Activated naive CD4-positive, alpha-beta T cell treated with anti-CD3 and anti-CD28 coated beads for 36 hours (primary cell): ENCODE results near the gene C14orf132. TPM values are rescaled to one million over a fixed set of nuclear protein-coding genes. Genes with fewer than 3 reads are reported as not detected.

ENCODE experiments used
- CTCF ChIA-PET: fragments of 350-600 bp; sonication (Branson Sonifier 250); formaldehyde crosslinking; loops from one replicate; lab custom pipeline; 2021; ENCODE audit warnings: antibody characterized with exemption; lab: Charles Lee
- DNase-seq: peaks from one replicate; pipeline ENCODE4 v3.0.0-alpha.2; 2020
- H3K27ac Mint-ChIP-seq: one replicate; pipeline ENCODE4 v1.8.0; 2021; ENCODE audit warnings: mild to moderate bottlenecking, mixed read lengths
- H3K27me3 Mint-ChIP-seq: one replicate; pipeline ENCODE4 v1.8.0; 2021; ENCODE audit warnings: low read depth, mixed read lengths
- H3K36me3 Mint-ChIP-seq: one replicate; pipeline ENCODE4 v1.8.0; 2021; ENCODE audit warnings: low read depth, mixed read lengths
- H3K4me1 Mint-ChIP-seq: one replicate; pipeline ENCODE4 v1.8.0; 2021; ENCODE audit warnings: low read depth, mixed read lengths
- H3K4me3 Mint-ChIP-seq: one replicate; pipeline ENCODE4 v1.8.0; 2021; ENCODE audit warnings: mild to moderate bottlenecking, moderate library complexity, mixed read lengths
- H3K9me3 Mint-ChIP-seq: one replicate; pipeline ENCODE4 v1.8.0; 2021; ENCODE audit warnings: mixed read lengths
- intact Hi-C: fragments of 100-400 bp; cut with micrococcal nuclease; formaldehyde crosslinking; loops from one replicate; pipeline ENCODE4 v1.15.1; 2023
- total RNA-seq, 2 experiments: library from RNA; stranded (reverse); gene quantifications; one replicate each; pipeline ENCODE4 v1.2.3, GENCODE V29; 2021

Gene C14orf132
- total RNA-seq, 2 experiments from 2014 or later: 3.2 to 4.9 TPM

- Mint-ChIP-seq H3K4me1 (peaks cover 68% of the 10 kb centered on the region), H3K4me3 (no peak overlapping the region), H3K9me3 (no peaks in the 10 kb centered on the region), H3K36me3 (no peaks in the 10 kb centered on the region), H3K27ac (no peak overlapping the region), H3K27me3 (no peaks in the 10 kb centered on the region)
- CTCF ChIA-PET: interaction anchor here (1.1 to 1.3 kb wide), 2 partner anchors 10 to 121 kb away, joined by 4 read pairs; no protein-coding TSS in a partner anchor
- DNase-seq: no peak
- intact Hi-C loops: loop anchor here (10.0 kb wide), 1 partner anchor 274 kb away; the partner anchor contains the start of gene AK7
Observed at GRCh38 chr14:96120941-96121340, 81.8 kb downstream of the C14orf132 start.

GRCh38 chr14:96121660-96122395 is 82.7 kb downstream of the C14orf132 start:
- Mint-ChIP-seq H3K27ac (no peak overlapping the region), H3K27me3 (no peaks in the 10 kb centered on the region), H3K4me1 (peaks cover 71% of the 10 kb centered on the region), H3K9me3 (no peaks in the 10 kb centered on the region), H3K36me3 (no peaks in the 10 kb centered on the region), H3K4me3 (no peak overlapping the region)
- CTCF ChIA-PET: no interaction called here
- intact Hi-C loops: loop anchor here (10.0 kb wide), 1 partner anchor 273 kb away; the partner anchor contains the start of gene AK7
- no peak for DNase-seq

- Mint-ChIP-seq H3K27me3 (no peaks in the 10 kb centered on the region), H3K36me3 (no peaks in the 10 kb centered on the region), H3K27ac (no peak overlapping the region), H3K4me3 (no peak overlapping the region), H3K4me1 (peaks cover 67% of the 10 kb centered on the region), H3K9me3 (no peaks in the 10 kb centered on the region)
- CTCF ChIA-PET: no interaction called here
- DNase-seq: no peak
- intact Hi-C loops: loop anchor here (10.0 kb wide), 1 partner anchor 272 kb away; the partner anchor contains the start of gene AK7
Observed at GRCh38 chr14:96122496-96122895, 83.3 kb downstream of the C14orf132 start.

GRCh38 chr14:96125536-96125935 is 86.4 kb downstream of the C14orf132 start:
- no peak overlapping the region for H3K4me3 Mint-ChIP-seq
- no peak overlapping the region for H3K27ac Mint-ChIP-seq
- H3K36me3 Mint-ChIP-seq: no peaks in the 10 kb centered on the region
- intact Hi-C loops: loop anchor here (10.0 kb wide), 1 partner anchor 269 kb away; the partner anchor contains the start of gene AK7
- DNase-seq: no peak
- no peaks in the 10 kb centered on the region for H3K9me3 Mint-ChIP-seq
- no peaks in the 10 kb centered on the region for H3K27me3 Mint-ChIP-seq
- CTCF ChIA-PET: interaction anchor here (0.7 kb wide), 1 partner anchor 24 kb away, joined by 3 read pairs; no protein-coding TSS in a partner anchor
- H3K4me1 Mint-ChIP-seq: peaks cover 41% of the 10 kb centered on the region

GRCh38 chr14:96126339-96126782 is 87.2 kb downstream of the C14orf132 start:
- intact Hi-C loops: loop anchor here (2.0 to 10.0 kb wide), 2 partner anchors 72 to 268 kb away; partner anchors contain the start of gene AK7
- CTCF ChIA-PET: interaction anchor here (0.7 to 1.9 kb wide), 2 partner anchors 25 to 294 kb away, joined by 3 to 9 read pairs; no protein-coding TSS in a partner anchor
- H3K27ac Mint-ChIP-seq: peak overlapping the region; percentile 89

GRCh38 chr14:96126783-96127271 is 87.7 kb downstream of the C14orf132 start:
- no peaks in the 10 kb centered on the region for H3K9me3 Mint-ChIP-seq
- H3K27ac Mint-ChIP-seq: peak overlapping the region; percentile 89
- H3K36me3 Mint-ChIP-seq: no peaks in the 10 kb centered on the region
- no peaks in the 10 kb centered on the region for H3K27me3 Mint-ChIP-seq
- DNase-seq: no peak
- H3K4me1 Mint-ChIP-seq: peaks cover 41% of the 10 kb centered on the region
- intact Hi-C loops: loop anchor here (2.0 to 10.0 kb wide), 2 partner anchors 72 to 268 kb away; partner anchors contain the start of gene AK7
- CTCF ChIA-PET: interaction anchor here (0.6 to 1.9 kb wide), 3 partner anchors 25 to 212 kb away, joined by 3 to 9 read pairs (median 3); no protein-coding TSS in a partner anchor
- H3K4me3 Mint-ChIP-seq: peak overlapping the region; percentile 44

More at GRCh38 chr14:96126339-96126782, 87.2 kb downstream of the C14orf132 start:
- Mint-ChIP-seq H3K9me3 (no peaks in the 10 kb centered on the region), H3K27me3 (no peaks in the 10 kb centered on the region), H3K36me3 (no peaks in the 10 kb centered on the region), H3K4me3 (peak overlapping the region; percentile 44), H3K4me1 (peaks cover 41% of the 10 kb centered on the region)
- DNase-seq: peak; percentile 73

- H3K4me1 Mint-ChIP-seq: peaks cover 29% of the 10 kb centered on the region
- H3K4me3 Mint-ChIP-seq: no peak overlapping the region
- H3K9me3 Mint-ChIP-seq: no peaks in the 10 kb centered on the region
- CTCF ChIA-PET: no interaction called here
- no peaks in the 10 kb centered on the region for H3K27me3 Mint-ChIP-seq
- no peaks in the 10 kb centered on the region for H3K36me3 Mint-ChIP-seq
- H3K27ac Mint-ChIP-seq: no peak overlapping the region
- DNase-seq: no peak
- intact Hi-C loops: loop anchor here (10.0 kb wide), 1 partner anchor 266 kb away; the partner anchor contains the start of gene AK7
Observed at GRCh38 chr14:96129128-96129736, 90.1 kb downstream of the C14orf132 start.

- intact Hi-C loops: no loop called here
- no peak for DNase-seq
- Mint-ChIP-seq H3K36me3 (no peaks in the 10 kb centered on the region), H3K4me1 (peaks cover 20% of the 10 kb centered on the region), H3K27ac (no peak overlapping the region), H3K4me3 (no peak overlapping the region), H3K9me3 (no peaks in the 10 kb centered on the region), H3K27me3 (no peaks in the 10 kb centered on the region)
- CTCF ChIA-PET: no interaction called here
Observed at GRCh38 chr14:96130391-96130790, 91.2 kb downstream of the C14orf132 start.

GRCh38 chr14:96130854-96131253 is 91.7 kb downstream of the C14orf132 start:
- H3K4me3 Mint-ChIP-seq: no peak overlapping the region
- no peaks in the 10 kb centered on the region for H3K9me3 Mint-ChIP-seq
- DNase-seq: no peak
- intact Hi-C loops: no loop called here
- no peaks in the 10 kb centered on the region for H3K27me3 Mint-ChIP-seq
- H3K36me3 Mint-ChIP-seq: no peaks in the 10 kb centered on the region
- peaks cover 15% of the 10 kb centered on the region for H3K4me1 Mint-ChIP-seq
- CTCF ChIA-PET: interaction anchor here (1.7 kb wide), 1 partner anchor 30 kb away, joined by 5 read pairs; no protein-coding TSS in a partner anchor
- no peak overlapping the region for H3K27ac Mint-ChIP-seq

GRCh38 chr14:96131836-96132235 is 92.7 kb downstream of the C14orf132 start:
- H3K9me3 Mint-ChIP-seq: no peaks in the 10 kb centered on the region
- no peaks in the 10 kb centered on the region for H3K36me3 Mint-ChIP-seq
- H3K4me1 Mint-ChIP-seq: peaks cover 5% of the 10 kb centered on the region
- DNase-seq: no peak
- H3K27me3 Mint-ChIP-seq: no peaks in the 10 kb centered on the region
- intact Hi-C loops: no loop called here
- H3K27ac Mint-ChIP-seq: no peak overlapping the region
- CTCF ChIA-PET: interaction anchor here (1.7 kb wide), 1 partner anchor 31 kb away, joined by 5 read pairs; no protein-coding TSS in a partner anchor
- H3K4me3 Mint-ChIP-seq: no peak overlapping the region

GRCh38 chr14:96134508-96134907 is 95.3 kb downstream of the C14orf132 start:
- Mint-ChIP-seq H3K4me1 (no peaks in the 10 kb centered on the region), H3K27ac (no peak overlapping the region), H3K36me3 (no peaks in the 10 kb centered on the region), H3K9me3 (peaks cover 7% of the 10 kb centered on the region), H3K27me3 (peaks cover 3% of the 10 kb centered on the region), H3K4me3 (no peak overlapping the region)
- intact Hi-C loops: no loop called here
- no peak for DNase-seq
- CTCF ChIA-PET: interaction anchor here (0.7 kb wide), 1 partner anchor 590 kb away, joined by 3 read pairs; no protein-coding TSS in a partner anchor

GRCh38 chr14:96135285-96135684 is 96.1 kb downstream of the C14orf132 start:
- Mint-ChIP-seq H3K4me1 (no peaks in the 10 kb centered on the region), H3K27me3 (peaks cover 3% of the 10 kb centered on the region), H3K9me3 (peaks cover 7% of the 10 kb centered on the region), H3K27ac (no peak overlapping the region), H3K36me3 (no peaks in the 10 kb centered on the region), H3K4me3 (no peak overlapping the region)
- CTCF ChIA-PET: interaction anchor here (0.7 kb wide), 1 partner anchor 591 kb away, joined by 3 read pairs; no protein-coding TSS in a partner anchor
- no peak for DNase-seq
- intact Hi-C loops: no loop called here
